SK-N-SH (cell line): ENCODE results near the gene TUFT1. TPM values are rescaled to one million over a fixed set of nuclear protein-coding genes. Genes with fewer than 3 reads are reported as not detected.
A peak's percentile ranks its signal among the peaks of the same experiment; 100 is the strongest.

Source experiments
- CTCF ChIA-PET: fragments of 300-600, 350-600 bp; formaldehyde crosslinking; extraction: SDS; loops from one replicate; lab custom pipeline; 2021; lab: Yijun Ruan, JAX
- POLR2A ChIA-PET: fragments of 350-600 bp; sonication (Branson Sonifier 250); formaldehyde crosslinking; extraction: SDS; loops from one replicate; lab custom pipeline; 2020; ENCODE audit warnings: antibody characterized with exemption, inconsistent platforms; lab: Yijun Ruan, JAX
- DNase-seq: peaks from one replicate; pipeline ENCODE4 v3.0.0; 2012
- H2AFZ ChIP-seq: fragments of 200-600 bp; sonication (generic); 2 replicates; pipeline ENCODE4 v1.8.1; 2016; ENCODE audit warnings: antibody characterized with exemption, mild to moderate bottlenecking, low read depth
- H3F3A ChIP-seq: fragments of 200-600 bp; sonication (generic); replicated peaks from 2 replicates; pipeline ENCODE3; 2016; ENCODE audit warnings: antibody characterized with exemption, mild to moderate bottlenecking; ENCODE audit not compliant: insufficient read depth
- H3K27ac ChIP-seq, 2 experiments: fragments of 200-500 bp in 1 of 2; fragments of 200-600 bp in 1 of 2; sonication (Bioruptor generic) in 1 of 2; sonication (generic), shearing (Covaris generic) in 1 of 2; 2 replicates each; pipeline versions ENCODE4 v1.5.1 to v1.6.1; 2014 to 2016; ENCODE audit warnings: low read depth in 2 of 2, inconsistent platforms in 1 of 2, low read length in 1 of 2, mild to moderate bottlenecking in 1 of 2, mixed read lengths in 1 of 2
- H3K27me3 ChIP-seq: fragments of 200-600 bp; sonication (generic), shearing (Covaris generic); 2 replicates; pipeline ENCODE4 v1.6.1; 2016; ENCODE audit warnings: mixed run types; ENCODE audit not compliant: insufficient read depth
- H3K36me3 ChIP-seq, 2 experiments: fragments of 200-500 bp in 1 of 2; fragments of 200-600 bp in 1 of 2; sonication (Bioruptor generic) in 1 of 2; sonication (generic) in 1 of 2; replicated peaks in 1 of 2; 2 replicates each; pipeline versions ENCODE3 to v1.5.1; 2014 to 2016; ENCODE audit warnings: low read length in 1 of 2, mild to moderate bottlenecking in 1 of 2; ENCODE audit not compliant: insufficient read depth in 2 of 2, control insufficient read depth in 1 of 2
- H3K4me1 ChIP-seq, 2 experiments: fragments of 200-500 bp in 1 of 2; fragments of 200-600 bp in 1 of 2; sonication (Bioruptor generic) in 1 of 2; sonication (generic), shearing (Covaris generic) in 1 of 2; 2 replicates each; pipeline versions ENCODE4 v1.5.1 to v1.6.1; 2014 to 2016; ENCODE audit warnings: low read depth in 1 of 2, low read length in 1 of 2, mixed run types in 1 of 2; ENCODE audit not compliant: insufficient read depth in 2 of 2, control insufficient read depth in 1 of 2
- H3K4me2 ChIP-seq: fragments of 200-600 bp; sonication (generic), shearing (Covaris generic); 2 replicates; pipeline ENCODE4 v1.6.1; 2017; ENCODE audit warnings: mixed run types
- H3K4me3 ChIP-seq, 2 experiments: fragments of 200-500 bp in 1 of 2; fragments of 200-600 bp in 1 of 2; sonication (Bioruptor generic) in 1 of 2; sonication (generic), shearing (Covaris generic) in 1 of 2; 2 replicates each; pipeline versions ENCODE4 v1.5.1 to v1.8.1; 2014 to 2016; ENCODE audit warnings: low read depth in 2 of 2, inconsistent platforms in 1 of 2, low read length in 1 of 2, mild to moderate bottlenecking in 1 of 2, mixed read lengths in 1 of 2, moderate library complexity in 1 of 2
- H3K79me2 ChIP-seq: fragments of 200-600 bp; sonication (generic); 2 replicates; pipeline ENCODE4 v1.8.1; 2017; ENCODE audit warnings: mild to moderate bottlenecking; ENCODE audit not compliant: insufficient read depth
- H3K9ac ChIP-seq: fragments of 200-600 bp; sonication (generic); 2 replicates; pipeline ENCODE4 v1.6.1; 2017; ENCODE audit warnings: mixed run types
- H3K9me2 ChIP-seq: fragments of 200-600 bp; sonication (generic); 2 replicates; pipeline ENCODE4 v1.6.1; 2017; ENCODE audit warnings: mixed run types
- H3K9me3 ChIP-seq: fragments of 200-600 bp; sonication (generic); 2 replicates; pipeline ENCODE4 v1.6.1; 2017; ENCODE audit warnings: mixed run types, mild to moderate bottlenecking, moderate library complexity
- H4K20me1 ChIP-seq: fragments of 200-600 bp; sonication (generic); 2 replicates; pipeline ENCODE4 v1.6.1; 2017; ENCODE audit warnings: mild to moderate bottlenecking, mixed run types; ENCODE audit not compliant: insufficient read depth
- CHD2 ChIP-seq: fragments of 150-350 bp; IDR thresholded peaks from 2 replicates; pipeline ENCODE4 v1.6.1; 2018; ENCODE audit warnings: low read length; ENCODE audit not compliant: partially characterized antibody
- ELF1 ChIP-seq: IDR thresholded peaks from 2 replicates; pipeline ENCODE4 v1.4.0; 2012
- FOSL2 ChIP-seq: IDR thresholded peaks from 2 replicates; pipeline ENCODE4 v1.4.0; 2012; ENCODE audit warnings: low read depth, mild to moderate bottlenecking, moderate library complexity, borderline replicate concordance
- GATA2 ChIP-seq: sonication (generic); formaldehyde crosslinking; IDR thresholded peaks from 2 replicates; pipeline ENCODE4 v1.5.0; 2020; ENCODE audit warnings: mild to moderate bottlenecking, missing genetic modification reagents
- IRF3 ChIP-seq: fragments of 150-350 bp; IDR thresholded peaks from 2 replicates; pipeline ENCODE4 v1.6.1; 2016; ENCODE audit warnings: mild to moderate bottlenecking, low read depth, low read length
- SMC3 ChIP-seq: IDR thresholded peaks from 2 replicates; pipeline ENCODE4 v1.6.1; 2012; ENCODE audit warnings: low read depth, low read length, improper control_type of control experiment
- TCF12 ChIP-seq: IDR thresholded peaks from 2 replicates; pipeline ENCODE4 v1.4.0; 2012
- USF1 ChIP-seq: IDR thresholded peaks from 2 replicates; pipeline ENCODE4 v1.4.0; 2012; ENCODE audit warnings: low read depth, borderline replicate concordance
- USF2 ChIP-seq: fragments of 150-350 bp; IDR thresholded peaks from 2 replicates; pipeline ENCODE4 v1.6.1; 2017; ENCODE audit warnings: antibody characterized with exemption, low read length, low read depth, borderline replicate concordance
- WGBS: methylation state at CpG from one replicate; pipeline ENCODE4 v1.1.6; 2017; ENCODE audit warnings: low lambda C conversion rate; 5-methylcytosine and 5-hydroxymethylcytosine counted together
- polyA plus RNA-seq, 3 experiments: library from polyadenylated mRNA; depleted of rRNA; stranded (reverse); fragments of >200 nt; gene quantifications; 2 replicates each; pipeline ENCODE4 v1.2.3, GENCODE V29; 2012

TUFT1 gene
- polyA plus RNA-seq, 1 of the 3 experiments (the other 2 are of a cell fraction), result 20.6 TPM

GRCh38 chr1:151584780-151585179 lies 44.7 kb downstream of the TUFT1 start:
- no peaks in the 10 kb centered on the region; a peak in 1 of 4 replicates for H3K4me1 ChIP-seq
- peaks cover 11 to 38% of the 10 kb centered on the region in 2 experiments for H3K36me3 ChIP-seq
- H3K4me2 ChIP-seq, result no peak overlapping the region
- no peak overlapping the region for H2AFZ ChIP-seq
- ChIA-PET CTCF (interaction anchor here (0.6 kb wide), 1 partner anchor 74 kb away, joined by 3 read pairs; the partner anchor contains the start of gene CGN), POLR2A (no interaction called here)
- H3K9me2 ChIP-seq, result no peaks in the 10 kb centered on the region
- no peaks in the 10 kb centered on the region for H3K9me3 ChIP-seq
- DNase-seq, result no peak
- H3K9ac ChIP-seq, result no peak overlapping the region
- H3K27me3 ChIP-seq, result no peaks in the 10 kb centered on the region
- TF ChIP-seq CHD2, result no peak
- no peak for TF ChIP-seq IRF3
- no peak for TF ChIP-seq SMC3
- no peak for TF ChIP-seq TCF12
- TF ChIP-seq USF1, result no peak
- no peaks in the 10 kb centered on the region for H3K79me2 ChIP-seq
- no peak overlapping the region for H3K27ac ChIP-seq
- no peaks in the 10 kb centered on the region for H4K20me1 ChIP-seq
- 81% methylated on average over 6 of the region's 7 CpGs for WGBS
- no peaks in the 10 kb centered on the region for H3F3A ChIP-seq
- no peak overlapping the region for H3K4me3 ChIP-seq

- H3K9ac ChIP-seq, result no peak overlapping the region
- POLR2A ChIA-PET, result no interaction called here
- WGBS, result 7% methylated on average over 1 of the region's 1 CpG
- H3K79me2 ChIP-seq, result no peaks in the 10 kb centered on the region
- no peak for TF ChIP-seq GATA2 (CRISPR knock-in tag)
- peak; percentile 62; the same call in 1 of the 2 replicates for TF ChIP-seq ELF1
- peak; percentile 30; the same call in 1 of the 2 replicates for TF ChIP-seq FOSL2
- peak; percentile 37; the same call in 1 of the 2 replicates for TF ChIP-seq TCF12
- TF ChIP-seq USF2, result no peak
- no peak overlapping the region for H2AFZ ChIP-seq
- no peak overlapping the region for H3K4me3 ChIP-seq
- peaks cover 7 to 33% of the 10 kb centered on the region in 2 experiments for H3K36me3 ChIP-seq
- DNase-seq, result no peak
- H3K9me2 ChIP-seq, result no peaks in the 10 kb centered on the region
- no peaks in the 10 kb centered on the region; a peak in 1 of 4 replicates for H3K4me1 ChIP-seq
- H3K27me3 ChIP-seq, result no peaks in the 10 kb centered on the region
- H3K9me3 ChIP-seq, result no peaks in the 10 kb centered on the region
- no peaks in the 10 kb centered on the region for H3F3A ChIP-seq
- CTCF ChIA-PET, result interaction anchor here (1.0 kb wide), 1 partner anchor 8 kb away, joined by 7 read pairs; no protein-coding TSS in a partner anchor
- no peaks in the 10 kb centered on the region for H4K20me1 ChIP-seq
- H3K27ac ChIP-seq, result no peak overlapping the region
- H3K4me2 ChIP-seq, result no peak overlapping the region
Measured at GRCh38 chr1:151585622-151586021, 45.5 kb downstream of the TUFT1 start.
